ENCODE data around the gene HMGXB3.

GRCh38 chr5:150081541-150082283, 81.2 kb downstream of the HMGXB3 start:
- TF ChIP-seq, protein P1, sequence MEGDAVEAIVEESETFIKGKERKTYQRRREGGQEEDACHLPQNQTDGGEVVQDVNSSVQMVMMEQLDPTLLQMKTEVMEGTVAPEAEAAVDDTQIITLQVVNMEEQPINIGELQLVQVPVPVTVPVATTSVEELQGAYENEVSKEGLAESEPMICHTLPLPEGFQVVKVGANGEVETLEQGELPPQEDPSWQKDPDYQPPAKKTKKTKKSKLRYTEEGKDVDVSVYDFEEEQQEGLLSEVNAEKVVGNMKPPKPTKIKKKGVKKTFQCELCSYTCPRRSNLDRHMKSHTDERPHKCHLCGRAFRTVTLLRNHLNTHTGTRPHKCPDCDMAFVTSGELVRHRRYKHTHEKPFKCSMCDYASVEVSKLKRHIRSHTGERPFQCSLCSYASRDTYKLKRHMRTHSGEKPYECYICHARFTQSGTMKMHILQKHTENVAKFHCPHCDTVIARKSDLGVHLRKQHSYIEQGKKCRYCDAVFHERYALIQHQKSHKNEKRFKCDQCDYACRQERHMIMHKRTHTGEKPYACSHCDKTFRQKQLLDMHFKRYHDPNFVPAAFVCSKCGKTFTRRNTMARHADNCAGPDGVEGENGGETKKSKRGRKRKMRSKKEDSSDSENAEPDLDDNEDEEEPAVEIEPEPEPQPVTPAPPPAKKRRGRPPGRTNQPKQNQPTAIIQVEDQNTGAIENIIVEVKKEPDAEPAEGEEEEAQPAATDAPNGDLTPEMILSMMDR (IDR thresholded peaks at IDR 0.05) = no peak
- no peak for TF ChIP-seq ZFX (IDR thresholded peaks at IDR 0.05; ENCODE audit: borderline replicate concordance)

Data from 22Rv1 (cell line).